GM21515 (cell line): ENCODE results near the gene PERCC1.

ENCODE experiments used
- ATAC-seq: cut with Tn5 transposase; IDR thresholded peaks from one replicate; pipeline ENCODE4 v1.9.1; 2021; ENCODE audit not compliant: unreplicated experiment

The PERCC1 gene

DNA sequence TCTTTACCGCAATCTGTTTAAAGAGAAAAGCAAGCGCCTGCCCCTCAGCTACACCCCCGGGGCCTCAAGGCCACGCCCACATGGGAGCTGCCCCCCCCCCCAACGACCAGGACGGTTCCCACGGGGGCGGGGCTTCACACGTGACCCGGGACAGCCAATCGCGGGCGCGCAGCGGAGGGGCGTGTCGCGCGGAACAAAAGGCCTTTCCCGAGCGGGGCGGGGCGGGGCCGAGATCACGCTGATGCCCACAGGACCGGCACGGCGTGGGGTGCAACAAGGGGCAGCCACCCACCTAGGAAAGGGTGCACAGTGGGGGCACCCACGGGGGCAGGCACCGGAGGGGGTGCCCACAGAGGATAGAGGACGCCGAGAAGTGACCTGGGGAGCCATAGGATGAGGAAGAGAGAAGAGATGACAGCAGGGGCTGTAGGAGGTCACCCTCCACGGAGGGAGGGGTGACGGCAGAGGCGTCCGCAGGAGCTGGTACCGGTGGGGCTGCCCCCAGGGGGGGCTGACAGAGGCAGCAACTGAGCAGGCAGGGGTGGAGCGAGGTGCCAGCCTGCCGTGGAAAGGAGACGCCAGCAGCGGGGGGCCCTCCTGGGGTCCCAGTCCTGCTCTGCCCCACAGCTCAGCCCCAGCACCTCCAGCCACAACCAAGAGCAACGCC lies 22.6 kb upstream of the PERCC1 start:
- peak; percentile 77 for ATAC-seq

DNA sequence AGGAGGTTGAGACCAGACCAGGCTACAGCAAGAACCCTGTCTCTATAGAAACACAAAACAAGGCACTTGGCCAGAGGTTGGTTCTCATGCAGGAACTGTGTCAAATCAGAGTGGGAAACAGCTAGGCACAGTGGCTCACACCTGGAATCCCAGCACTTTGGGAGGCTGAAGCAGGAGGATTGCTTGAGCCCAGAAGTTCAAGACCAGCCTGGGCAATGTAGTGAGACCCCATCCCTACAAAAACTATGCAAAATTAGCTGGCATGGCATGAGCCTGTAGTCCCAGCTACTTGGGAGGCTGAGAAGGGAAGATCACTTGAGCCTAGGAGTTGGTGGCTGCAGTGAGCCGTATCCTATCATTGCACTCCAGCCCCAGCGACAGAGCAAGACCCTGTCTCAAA lies 18.0 kb upstream of the PERCC1 start:
- ATAC-seq, result no peak

DNA sequence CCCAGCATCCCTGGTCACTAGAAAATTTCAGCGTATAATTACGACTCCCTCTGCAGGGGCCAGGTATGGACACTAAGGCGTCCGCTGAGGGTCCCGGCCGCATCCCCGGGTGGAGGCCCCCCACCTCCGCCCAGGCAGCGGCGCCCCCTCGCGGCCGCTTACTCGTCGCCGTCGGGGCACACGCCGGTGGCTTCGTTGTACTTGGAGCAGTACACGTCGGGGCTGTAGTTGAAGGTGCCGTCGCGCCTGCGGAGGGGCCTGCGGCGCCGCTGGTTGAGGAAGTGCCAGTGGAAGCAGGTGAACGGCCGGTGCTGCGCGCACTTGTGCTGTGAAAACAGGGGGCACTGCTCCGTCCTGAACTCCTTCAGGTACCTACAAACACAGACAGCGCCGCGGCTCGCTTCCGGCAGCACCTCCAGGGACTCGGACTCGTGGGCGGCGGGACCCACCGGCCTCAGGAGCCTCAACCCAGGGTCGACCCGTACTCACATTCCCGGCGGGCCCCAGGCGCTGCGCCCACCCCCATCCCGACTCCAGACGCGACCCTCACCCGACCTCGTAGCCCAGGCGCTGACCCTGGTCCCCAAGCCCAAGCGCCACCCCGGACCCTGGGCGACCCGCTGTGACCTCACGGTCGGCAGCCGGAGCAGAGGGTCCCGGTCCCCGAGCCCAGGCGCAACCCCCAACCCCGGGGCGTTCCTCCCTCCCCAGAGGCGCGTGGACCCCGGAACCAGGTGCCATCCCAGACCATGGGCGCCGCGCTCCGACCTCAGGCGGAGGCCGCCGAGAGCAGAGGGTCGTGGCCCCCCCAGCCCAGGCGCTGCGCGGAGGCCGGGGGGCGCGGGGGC lies 17.0 kb upstream of the PERCC1 start:
- no peak for ATAC-seq

DNA sequence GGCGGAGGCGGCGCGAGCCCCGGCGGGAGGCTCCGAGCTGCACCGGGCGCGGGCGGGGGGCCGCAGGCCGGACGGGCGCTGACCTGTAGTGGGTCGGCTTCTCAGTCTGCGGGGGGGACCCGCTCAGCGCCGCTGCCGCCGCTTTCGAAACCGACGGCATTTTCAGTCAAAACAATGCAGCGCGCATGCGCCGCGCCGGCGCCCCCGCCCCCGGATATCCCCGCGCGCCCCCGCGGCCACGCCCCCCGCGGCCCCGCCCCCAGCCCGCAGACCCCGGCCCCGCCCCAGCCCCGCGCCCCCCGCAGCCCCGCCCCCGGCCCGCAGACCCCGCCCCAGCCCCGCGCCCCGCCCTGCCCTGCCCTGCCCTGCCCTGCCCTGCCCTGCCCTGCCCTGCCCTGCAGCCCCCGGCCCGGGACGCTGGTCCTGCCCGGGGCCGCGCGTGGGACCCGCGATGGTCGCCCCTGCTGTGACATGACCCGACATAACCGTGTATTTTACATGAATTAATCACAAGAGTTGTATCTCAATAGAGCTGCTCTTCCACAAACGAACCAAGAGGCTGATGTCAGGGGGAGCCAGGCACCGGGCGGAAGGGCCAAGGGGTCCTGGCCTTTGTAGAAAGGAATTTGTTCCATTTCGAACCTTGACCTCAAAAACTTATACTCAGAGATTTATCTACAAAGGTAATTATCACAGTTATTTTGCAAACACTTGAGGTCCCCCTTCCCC lies 16.2 kb upstream of the PERCC1 start, which contains the start of gene UNKL:
Gene UNKL (minus strand): TSS at position 173 of the 729 bp plus-strand sequence. CDS start 13 bp downstream, at position 160.
- no peak for ATAC-seq

DNA sequence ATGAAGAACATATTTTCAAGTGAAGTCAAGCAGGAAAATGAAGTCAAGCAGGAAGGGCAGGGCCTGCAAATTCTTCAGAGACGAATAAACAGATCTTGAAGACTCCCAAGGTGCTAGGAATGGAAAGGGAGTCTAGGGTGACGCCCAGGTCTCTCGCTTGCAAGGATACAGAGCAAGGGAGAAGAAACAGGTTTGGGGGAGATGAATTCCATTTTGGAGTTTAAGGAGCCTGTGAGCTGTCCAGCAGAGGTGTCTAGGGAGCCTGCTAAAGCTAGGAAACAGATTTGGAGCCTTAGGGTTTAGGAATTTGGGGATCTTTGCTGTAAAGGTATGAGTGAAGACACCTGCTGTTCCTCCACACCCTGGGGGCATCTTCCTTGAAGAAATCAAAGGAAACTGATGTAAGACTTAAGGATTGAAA lies 14.3 kb upstream of the PERCC1 start:
- no peak for ATAC-seq

DNA sequence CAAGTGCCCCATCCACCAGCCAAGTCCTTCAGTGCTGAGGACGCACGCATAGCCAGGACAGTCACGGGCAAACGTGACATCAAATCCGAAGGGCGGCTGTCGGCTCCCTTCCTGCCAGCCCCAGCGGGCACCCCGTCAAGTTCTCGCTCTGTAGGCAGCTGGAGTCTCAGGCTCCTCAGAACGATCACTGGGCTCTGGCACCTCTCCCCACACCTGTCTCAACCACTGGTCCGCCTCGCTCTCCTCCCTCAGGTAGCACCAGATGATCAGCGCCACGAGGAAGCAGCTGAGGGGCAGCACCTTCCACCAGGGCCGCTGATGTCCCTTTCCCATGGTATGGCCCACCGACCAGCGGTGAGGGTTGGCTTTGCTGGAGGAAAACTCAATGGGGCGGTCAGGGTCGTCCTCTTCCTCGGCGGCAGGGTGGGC lies 10.8 kb upstream of the PERCC1 start:
- no peak for ATAC-seq

DNA sequence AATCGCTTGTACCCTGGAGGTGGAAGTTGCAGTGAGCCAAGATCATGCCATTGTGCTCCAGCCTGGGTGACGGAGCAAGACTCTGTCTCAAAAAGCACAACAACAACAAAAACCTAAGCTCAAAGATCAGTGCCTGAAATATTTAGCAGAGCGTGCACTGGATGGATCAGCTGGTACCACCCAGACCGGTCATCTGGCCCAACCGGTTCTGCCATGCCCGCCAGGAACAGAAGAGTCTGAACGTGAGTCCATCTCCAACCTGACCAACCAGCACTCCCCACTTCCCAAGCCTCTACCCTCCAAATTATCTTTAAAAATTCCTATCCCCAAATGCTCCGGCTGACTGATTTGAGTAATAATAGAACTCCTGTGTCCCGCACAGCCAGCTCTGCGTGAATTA lies 8.8 kb upstream of the PERCC1 start:
- ATAC-seq, result no peak

DNA sequence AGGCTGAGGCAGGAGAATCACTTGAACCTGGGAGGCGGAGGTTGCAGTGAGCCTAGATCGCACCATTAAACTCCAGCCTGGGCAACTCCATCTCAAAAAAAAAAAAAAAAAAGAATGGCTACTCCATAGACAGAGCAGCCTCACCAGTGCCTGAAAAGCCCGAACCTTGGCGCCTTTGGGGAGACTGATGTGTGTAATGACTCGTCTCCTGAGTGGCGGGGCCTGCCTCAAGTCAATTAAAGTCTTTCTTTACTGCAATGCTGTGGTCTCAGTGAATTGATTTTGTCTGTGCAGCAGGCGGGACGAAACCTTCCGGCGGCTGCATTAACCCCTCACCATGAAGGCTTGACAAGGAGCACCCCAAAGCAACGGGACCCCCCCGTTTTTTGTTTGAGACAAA lies 6.8 kb upstream of the PERCC1 start:
- ATAC-seq, result no peak

DNA sequence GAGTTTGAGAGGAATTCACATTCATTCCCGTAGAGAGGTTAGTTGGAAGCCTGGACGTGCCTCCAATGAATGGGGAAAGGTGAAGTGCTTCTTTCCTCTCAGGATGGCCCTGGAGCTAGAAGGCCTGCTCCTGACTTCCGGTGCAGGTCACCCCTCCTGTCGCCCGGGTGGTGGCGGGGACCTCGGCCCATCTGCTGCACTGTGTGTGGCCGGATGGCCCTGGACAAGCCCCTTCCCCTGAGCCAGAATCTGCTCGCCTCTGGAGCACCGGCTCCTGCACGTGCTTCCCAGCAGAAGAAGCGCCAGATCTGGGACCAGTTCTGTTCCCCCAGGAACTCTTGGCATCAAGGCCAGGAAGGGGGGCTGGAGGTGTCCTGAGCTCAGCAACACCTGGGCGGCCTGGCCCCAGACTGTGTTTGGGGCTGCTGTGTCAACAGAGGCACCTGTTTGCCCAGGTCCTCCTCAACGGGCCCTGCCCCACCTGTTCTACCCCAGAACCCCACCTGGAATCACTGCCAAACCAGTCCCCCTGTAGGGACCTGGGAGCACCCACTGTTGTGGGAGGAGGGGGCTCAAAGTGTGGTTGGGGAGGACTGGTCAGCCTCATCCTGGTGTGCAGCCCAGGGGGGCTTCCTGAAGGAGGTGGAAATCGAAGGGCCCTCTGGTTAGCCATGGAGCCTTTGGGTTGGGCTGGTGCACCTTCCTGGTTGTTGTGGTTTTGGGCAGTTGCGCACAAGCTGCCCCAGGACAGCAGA lies 5.1 kb upstream of the PERCC1 start:
- ATAC-seq, result no peak

DNA sequence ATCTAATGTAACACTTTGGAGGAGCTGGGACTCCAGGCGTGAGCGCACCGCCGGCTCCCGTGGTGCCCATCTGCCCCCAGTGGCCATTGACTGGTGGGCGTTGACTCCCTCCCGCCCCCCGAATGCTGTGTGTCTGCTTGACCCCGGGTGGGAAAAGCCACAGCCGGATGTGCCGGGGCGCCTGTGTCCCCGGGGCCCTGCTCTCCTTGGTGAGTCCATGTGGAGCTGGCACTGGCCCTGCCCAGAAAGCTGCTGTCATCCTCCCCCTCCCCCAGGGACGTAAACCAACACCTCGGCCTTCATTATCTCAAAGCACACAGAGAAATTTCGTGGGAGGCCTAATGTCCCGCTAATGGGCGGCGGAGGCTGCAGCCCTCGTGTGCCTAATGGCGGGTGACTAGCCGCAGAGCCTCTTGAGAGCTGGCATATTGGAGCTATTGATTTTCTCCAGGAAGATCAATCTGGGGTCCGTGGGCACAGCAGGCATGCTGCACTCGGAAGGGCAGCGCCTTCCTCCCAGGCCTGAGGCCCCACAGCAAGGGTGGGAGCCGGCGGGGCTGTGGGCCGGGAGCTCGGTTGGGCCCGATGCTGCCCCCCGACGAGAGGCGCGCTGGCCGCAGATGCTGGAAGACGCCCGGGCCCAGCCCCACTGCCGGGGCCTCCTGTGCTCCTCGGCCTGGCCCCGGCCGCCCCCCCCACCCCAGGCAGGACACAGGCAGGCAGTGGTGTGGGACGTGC lies 4.0 kb upstream of the PERCC1 start:
- no peak for ATAC-seq

DNA sequence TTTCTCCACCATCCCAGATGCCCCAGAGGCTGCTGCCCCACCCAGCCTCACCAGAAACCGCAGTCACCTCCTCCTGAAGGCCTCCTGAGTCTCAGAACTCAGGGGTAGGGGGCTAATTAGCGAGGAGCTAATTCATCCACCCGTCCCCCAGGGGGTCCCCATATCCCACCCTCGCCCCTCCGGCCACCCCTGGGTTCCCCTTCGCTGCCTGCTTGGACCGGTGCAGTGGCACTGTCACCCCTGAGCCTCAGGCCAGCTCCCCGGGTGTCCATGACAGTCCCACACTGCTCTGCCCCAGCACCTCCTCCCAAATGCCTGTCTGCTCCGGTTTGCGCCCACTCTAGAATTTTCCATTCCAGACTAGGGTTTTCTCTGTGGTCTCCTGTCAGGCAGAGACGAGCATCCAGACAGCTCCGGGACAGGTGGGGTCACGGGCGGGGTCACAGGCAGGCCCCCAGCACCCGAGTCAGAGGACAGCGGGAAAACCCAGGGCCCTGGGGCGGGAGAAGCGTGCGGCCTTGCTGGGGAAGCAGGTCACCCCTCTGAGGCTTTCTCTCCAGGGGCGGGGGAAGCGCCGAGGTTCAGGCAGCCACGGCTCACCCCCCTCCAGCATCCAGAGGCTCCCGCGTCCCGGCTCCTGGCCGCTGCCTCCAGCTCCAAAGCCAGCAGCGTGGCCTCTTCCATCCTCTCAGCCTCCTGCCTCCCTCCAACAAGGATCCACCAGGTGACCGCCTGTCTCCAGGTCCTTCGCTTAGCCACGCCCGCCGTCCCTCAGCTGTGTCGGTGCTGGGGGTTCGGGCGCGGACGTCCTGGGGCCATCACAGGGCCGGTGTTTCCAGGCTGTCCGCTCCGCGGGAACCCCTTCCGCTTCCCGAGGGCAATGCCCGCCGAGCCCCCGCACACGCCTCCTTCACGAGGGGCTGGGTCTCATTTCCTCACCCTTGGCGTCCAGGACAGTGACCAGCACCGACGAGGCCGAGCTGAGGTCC lies 3.1 kb upstream of the PERCC1 start:
- ATAC-seq, result no peak

DNA sequence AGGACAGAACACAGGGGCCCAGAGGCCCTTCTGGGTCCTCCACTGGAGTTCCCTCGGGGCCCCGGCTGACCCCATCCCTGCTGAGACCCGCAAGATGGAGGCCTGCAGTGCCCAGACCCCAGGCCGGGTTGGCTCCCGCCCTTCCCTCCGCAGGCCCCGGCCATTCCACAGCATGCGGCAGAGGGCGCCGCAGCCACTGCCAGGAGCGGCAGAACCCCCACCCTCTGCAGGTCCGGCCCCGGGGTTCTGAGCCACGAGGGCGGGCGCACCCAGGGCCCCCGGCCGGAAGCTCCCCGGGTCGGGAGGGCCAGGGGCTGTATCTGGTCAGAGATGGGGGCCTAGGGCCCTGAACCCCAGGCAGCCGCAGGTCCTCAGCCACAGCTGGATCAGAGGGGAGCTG lies 2.4 kb upstream of the PERCC1 start:
- no peak for ATAC-seq

DNA sequence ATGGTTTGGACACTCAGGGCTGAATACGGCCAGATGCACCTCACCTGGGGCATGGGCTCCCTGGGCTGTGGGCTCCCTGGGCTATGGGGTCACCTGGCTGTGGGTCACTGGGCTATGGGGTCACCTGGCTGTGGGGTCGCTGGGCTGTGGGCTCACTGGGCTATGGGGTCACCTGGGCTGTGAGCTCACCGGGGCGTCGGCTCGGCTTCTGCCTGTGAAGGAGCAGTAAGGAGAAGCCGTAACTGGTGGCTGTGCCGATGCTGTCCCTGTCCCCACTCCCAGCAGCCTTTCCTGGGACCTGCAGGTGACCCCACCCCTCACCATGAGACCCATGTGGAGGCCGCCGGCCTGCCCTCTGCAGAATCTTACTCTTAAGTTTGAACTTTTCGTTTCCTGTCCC lies 1.9 kb upstream of the PERCC1 start:
- no peak for ATAC-seq

DNA sequence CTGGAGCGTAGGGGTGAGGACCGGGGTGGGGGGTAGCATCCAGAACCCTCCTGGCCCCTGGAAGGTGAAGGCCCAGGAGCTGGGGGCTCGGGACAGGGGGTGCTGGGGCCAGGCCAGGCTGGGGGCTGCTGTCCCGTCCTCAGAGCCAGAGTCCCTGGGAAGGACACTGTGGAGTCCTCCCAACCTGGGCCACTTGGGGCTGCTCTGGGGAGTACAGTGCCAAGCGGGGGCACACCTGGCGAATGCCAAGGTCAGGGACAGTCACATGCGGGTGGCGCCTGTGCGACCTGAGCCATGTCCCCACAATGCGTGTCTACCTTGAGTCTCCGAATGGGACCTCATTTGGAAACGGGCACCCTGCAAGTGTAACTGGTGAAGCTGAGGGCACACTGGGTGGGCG lies 1.2 kb upstream of the PERCC1 start:
- no peak for ATAC-seq

DNA sequence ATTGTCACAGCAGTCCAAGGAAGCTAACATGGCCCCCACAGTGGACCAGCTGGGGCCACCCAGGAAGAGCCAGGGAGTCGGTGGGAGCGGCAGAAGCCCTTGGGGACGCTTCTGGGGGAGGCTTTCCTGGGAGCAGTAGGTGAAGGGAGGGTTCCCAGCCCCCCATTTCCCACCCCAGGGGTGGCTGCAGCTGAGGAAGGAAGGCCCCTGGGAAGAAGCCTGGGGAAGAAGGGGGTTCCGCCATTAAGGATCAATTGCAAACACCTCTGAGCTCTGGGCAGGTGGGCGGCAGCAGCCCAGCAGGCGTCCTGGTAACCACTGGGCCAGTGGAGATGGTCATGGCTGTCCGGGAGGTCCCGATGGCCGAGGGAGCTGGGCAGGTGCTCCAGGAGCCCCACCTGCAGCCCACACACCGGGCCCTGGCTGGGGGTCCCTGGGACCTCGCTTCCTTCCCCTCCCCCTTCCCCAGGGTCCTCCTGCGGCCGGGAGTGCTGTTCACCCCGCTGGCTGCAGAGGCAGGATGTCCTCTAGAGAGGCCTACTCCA lies 592 bp upstream of the PERCC1 start:
- no peak for ATAC-seq

DNA sequence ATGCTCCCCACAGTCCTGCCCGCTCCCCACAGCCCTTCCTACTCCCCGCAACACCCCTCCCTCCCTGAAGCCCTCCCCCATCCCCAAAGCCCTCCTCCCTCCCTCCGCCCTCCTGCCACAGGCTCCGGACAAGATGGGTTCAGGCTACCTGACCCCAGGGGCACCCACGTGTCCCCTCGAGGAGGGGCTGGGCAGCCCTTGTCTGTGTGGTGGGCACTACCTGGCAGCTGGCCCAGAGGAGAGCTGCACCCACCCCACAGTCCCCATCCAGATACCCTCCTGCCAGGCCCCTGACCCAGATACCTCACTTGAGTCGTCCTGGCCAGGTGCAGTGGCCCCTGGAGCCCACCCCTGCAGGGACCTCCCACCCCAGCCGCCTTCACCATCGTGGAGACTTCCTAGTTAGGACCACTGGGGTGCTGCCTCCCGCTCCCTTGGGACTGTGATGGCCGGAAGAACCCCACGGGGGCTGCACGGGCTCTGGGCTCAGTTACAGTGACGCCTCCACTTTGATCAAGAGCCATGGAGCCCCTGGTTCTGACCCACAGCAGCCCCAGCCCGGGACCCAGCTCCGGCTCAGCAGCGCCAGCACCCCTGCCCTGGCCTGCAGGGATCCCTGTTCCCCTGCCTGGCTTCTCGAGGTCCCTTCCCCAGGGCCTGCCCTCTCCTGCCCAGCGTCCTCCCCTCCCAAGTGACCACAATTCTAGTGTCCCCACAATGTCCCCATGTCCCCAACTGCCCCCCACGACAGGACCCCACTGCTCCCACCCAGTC lies 806 bp downstream of the PERCC1 start:
- ATAC-seq, result no peak

DNA sequence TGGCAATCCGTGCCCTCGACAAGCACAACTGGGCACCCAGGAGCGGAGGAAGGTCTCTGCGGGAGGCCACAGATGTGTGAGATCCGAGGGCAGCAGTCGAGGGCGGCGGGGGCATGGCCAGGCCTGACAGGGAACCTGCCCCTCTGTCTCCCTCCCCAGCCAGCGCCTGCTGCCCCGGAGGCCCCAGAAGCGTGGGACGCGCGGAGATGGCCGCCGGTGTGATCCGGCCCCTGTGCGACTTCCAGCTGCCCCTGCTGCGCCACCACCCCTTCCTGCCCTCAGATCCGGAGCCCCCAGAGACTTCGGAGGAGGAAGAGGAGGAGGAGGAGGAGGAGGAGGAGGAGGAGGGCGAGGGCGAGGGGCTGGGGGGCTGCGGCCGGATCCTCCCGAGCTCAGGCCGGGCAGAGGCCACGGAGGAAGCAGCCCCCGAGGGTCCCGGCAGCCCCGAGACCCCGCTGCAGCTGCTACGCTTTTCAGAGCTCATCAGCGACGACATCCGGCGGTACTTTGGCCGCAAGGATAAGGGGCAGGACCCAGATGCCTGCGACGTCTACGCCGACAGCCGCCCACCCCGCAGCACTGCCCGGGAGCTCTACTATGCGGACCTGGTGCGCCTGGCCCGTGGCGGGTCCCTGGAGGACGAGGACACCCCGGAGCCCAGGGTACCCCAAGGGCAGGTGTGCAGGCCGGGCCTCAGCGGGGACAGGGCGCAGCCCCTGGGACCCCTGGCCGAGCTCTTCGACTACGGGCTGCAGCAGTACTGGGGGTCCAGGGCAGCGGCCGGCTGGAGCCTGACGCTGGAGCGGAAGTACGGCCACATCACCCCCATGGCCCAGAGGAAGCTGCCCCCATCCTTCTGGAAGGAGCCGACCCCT lies 1.7 kb downstream of the PERCC1 start:
- no peak for ATAC-seq
